Measurements from ENCODE around the gene SNX2. TPM values are rescaled to one million over a fixed set of nuclear protein-coding genes. Genes with fewer than 3 reads are reported as not detected.

Gene SNX2
- total RNA-seq, 1 donor = 124 TPM

GRCh38 chr5:122745597-122745996, 29.3 kb upstream of the SNX2 start:
- H3K27ac ChIP-seq (ENCODE audit: low read depth, low read length) = no peak overlapping the region
- DNase-seq (ENCODE audit: insufficient read length, low spot score, missing footprints) = no peak
- H3K4me3 ChIP-seq (ENCODE audit: insufficient read depth, low read length) = no peak overlapping the region
- no peak overlapping the region for H2AFZ ChIP-seq (ENCODE audit: low read length)
- no peaks in the 10 kb centered on the region for H3K4me1 ChIP-seq (ENCODE audit: insufficient read depth, low read length)
- no peaks in the 10 kb centered on the region for H3K27me3 ChIP-seq (ENCODE audit: insufficient read depth, low read length)
- no peaks in the 10 kb centered on the region for H3K36me3 ChIP-seq (ENCODE audit: insufficient read depth, low read length)
- H3K9me3 ChIP-seq (ENCODE audit: low read depth, low read length) = no peaks in the 10 kb centered on the region
- no peaks in the 10 kb centered on the region for H4K20me1 ChIP-seq (ENCODE audit: insufficient read depth, low read length)
- TF ChIP-seq, protein P1, sequence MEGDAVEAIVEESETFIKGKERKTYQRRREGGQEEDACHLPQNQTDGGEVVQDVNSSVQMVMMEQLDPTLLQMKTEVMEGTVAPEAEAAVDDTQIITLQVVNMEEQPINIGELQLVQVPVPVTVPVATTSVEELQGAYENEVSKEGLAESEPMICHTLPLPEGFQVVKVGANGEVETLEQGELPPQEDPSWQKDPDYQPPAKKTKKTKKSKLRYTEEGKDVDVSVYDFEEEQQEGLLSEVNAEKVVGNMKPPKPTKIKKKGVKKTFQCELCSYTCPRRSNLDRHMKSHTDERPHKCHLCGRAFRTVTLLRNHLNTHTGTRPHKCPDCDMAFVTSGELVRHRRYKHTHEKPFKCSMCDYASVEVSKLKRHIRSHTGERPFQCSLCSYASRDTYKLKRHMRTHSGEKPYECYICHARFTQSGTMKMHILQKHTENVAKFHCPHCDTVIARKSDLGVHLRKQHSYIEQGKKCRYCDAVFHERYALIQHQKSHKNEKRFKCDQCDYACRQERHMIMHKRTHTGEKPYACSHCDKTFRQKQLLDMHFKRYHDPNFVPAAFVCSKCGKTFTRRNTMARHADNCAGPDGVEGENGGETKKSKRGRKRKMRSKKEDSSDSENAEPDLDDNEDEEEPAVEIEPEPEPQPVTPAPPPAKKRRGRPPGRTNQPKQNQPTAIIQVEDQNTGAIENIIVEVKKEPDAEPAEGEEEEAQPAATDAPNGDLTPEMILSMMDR (IDR thresholded peaks at IDR 0.05; ENCODE audit: extremely low read depth, low read depth, low read length) = no peak
- H3K4me2 ChIP-seq (ENCODE audit: insufficient read depth, low read length) = no peak overlapping the region
- no peaks in the 10 kb centered on the region for H3K79me2 ChIP-seq (ENCODE audit: insufficient read depth, low read length)

DNA sequence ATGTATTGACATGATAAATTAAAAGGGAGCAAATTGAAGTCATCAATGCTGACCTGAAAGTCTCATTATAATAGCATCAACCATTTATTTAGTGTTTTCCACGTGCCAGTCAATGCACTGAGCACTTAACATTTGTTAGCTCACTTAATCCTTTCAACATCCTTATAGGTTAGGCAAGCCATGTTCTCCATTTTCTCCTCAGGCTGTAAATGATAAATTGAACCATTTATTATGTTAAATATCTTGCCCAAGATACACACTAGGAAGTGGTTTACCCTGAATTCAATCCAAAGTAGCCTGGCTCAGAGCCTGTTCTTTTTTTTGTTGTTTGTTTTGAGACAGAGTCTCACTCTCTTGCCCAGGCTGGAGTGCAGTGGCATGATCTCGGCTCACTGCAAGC, 25.0 kb upstream of the SNX2 start:
- H3K4me2 ChIP-seq (ENCODE audit: insufficient read depth, low read length) = no peak overlapping the region
- H3K4me1 ChIP-seq (ENCODE audit: insufficient read depth, low read length) = peaks cover 9% of the 10 kb centered on the region
- TF ChIP-seq, protein P1 (IDR thresholded peaks at IDR 0.05; ENCODE audit: extremely low read depth, low read depth, low read length) = no peak
- no peaks in the 10 kb centered on the region for H3K79me2 ChIP-seq (ENCODE audit: insufficient read depth, low read length)
- H3K9me3 ChIP-seq (ENCODE audit: low read depth, low read length) = no peaks in the 10 kb centered on the region
- H3K27ac ChIP-seq (ENCODE audit: low read depth, low read length) = no peak overlapping the region
- H3K27me3 ChIP-seq (ENCODE audit: insufficient read depth, low read length) = no peaks in the 10 kb centered on the region
- no peaks in the 10 kb centered on the region for H3K36me3 ChIP-seq (ENCODE audit: insufficient read depth, low read length)
- DNase-seq (ENCODE audit: insufficient read length, low spot score, missing footprints) = no peak
- no peak overlapping the region for H2AFZ ChIP-seq (ENCODE audit: low read length)
- H3K4me3 ChIP-seq (ENCODE audit: insufficient read depth, low read length) = no peak overlapping the region
- no peaks in the 10 kb centered on the region for H4K20me1 ChIP-seq (ENCODE audit: insufficient read depth, low read length)

DNA sequence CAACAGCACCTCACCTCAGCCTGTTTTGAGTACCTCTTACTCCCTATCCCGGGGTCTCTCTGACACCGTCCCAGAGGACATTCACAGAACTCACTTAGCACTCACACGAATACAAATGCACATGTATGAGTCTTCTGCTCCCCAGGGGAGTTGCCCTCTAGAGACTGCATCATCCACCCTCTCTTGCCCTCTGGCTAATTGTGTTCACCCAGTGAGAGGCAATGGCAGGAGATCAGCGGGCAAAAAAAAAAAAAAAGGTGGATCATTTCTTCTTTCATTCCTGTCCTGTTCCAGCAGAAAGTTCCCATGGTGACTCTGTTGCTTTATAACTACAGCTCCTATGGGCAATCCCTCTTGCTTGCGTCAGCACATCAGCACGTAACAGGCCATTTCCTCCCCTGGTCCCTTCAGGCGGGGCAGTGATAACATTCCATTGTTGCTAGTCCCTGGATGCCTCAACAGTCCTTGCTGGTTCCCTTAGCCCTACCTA, 23.5 kb upstream of the SNX2 start:
- TF ChIP-seq, protein P1 (IDR thresholded peaks at IDR 0.05; ENCODE audit: extremely low read depth, low read depth, low read length) = no peak
- Histone ChIP-seq H3K4me2 (ENCODE audit: insufficient read depth, low read length) (peak overlapping the region; percentile 38), H3K79me2 (ENCODE audit: insufficient read depth, low read length) (no peaks in the 10 kb centered on the region), H3K4me1 (ENCODE audit: insufficient read depth, low read length) (peaks cover 15% of the 10 kb centered on the region), H3K4me3 (ENCODE audit: insufficient read depth, low read length) (no peak overlapping the region), H3K27ac (ENCODE audit: low read depth, low read length) (peak overlapping the region; percentile 46), H2AFZ (ENCODE audit: low read length) (no peak overlapping the region), H3K36me3 (ENCODE audit: insufficient read depth, low read length) (no peaks in the 10 kb centered on the region), H3K27me3 (ENCODE audit: insufficient read depth, low read length) (no peaks in the 10 kb centered on the region), H3K9me3 (ENCODE audit: low read depth, low read length) (no peaks in the 10 kb centered on the region), H4K20me1 (ENCODE audit: insufficient read depth, low read length) (no peaks in the 10 kb centered on the region)
- peak; percentile 66 for DNase-seq (ENCODE audit: insufficient read length, low spot score, missing footprints)

- no peak for DNase-seq (ENCODE audit: insufficient read length, low spot score, missing footprints)
- H3K36me3 ChIP-seq (ENCODE audit: insufficient read depth, low read length) = no peaks in the 10 kb centered on the region
- peaks cover 18% of the 10 kb centered on the region for H3K4me1 ChIP-seq (ENCODE audit: insufficient read depth, low read length)
- no peaks in the 10 kb centered on the region for H3K79me2 ChIP-seq (ENCODE audit: insufficient read depth, low read length)
- H3K27me3 ChIP-seq (ENCODE audit: insufficient read depth, low read length) = no peaks in the 10 kb centered on the region
- TF ChIP-seq, protein P1 (IDR thresholded peaks at IDR 0.05; ENCODE audit: extremely low read depth, low read depth, low read length) = no peak
- no peak overlapping the region for H3K4me2 ChIP-seq (ENCODE audit: insufficient read depth, low read length)
- H3K27ac ChIP-seq (ENCODE audit: low read depth, low read length) = no peak overlapping the region
- no peak overlapping the region for H2AFZ ChIP-seq (ENCODE audit: low read length)
- H3K4me3 ChIP-seq (ENCODE audit: insufficient read depth, low read length) = no peak overlapping the region
- no peaks in the 10 kb centered on the region for H4K20me1 ChIP-seq (ENCODE audit: insufficient read depth, low read length)
- H3K9me3 ChIP-seq (ENCODE audit: low read depth, low read length) = no peaks in the 10 kb centered on the region
These were observed 21.4 kb upstream of the SNX2 start for GRCh38 chr5:122753500-122753899.

Measured in osteoblast (primary cell).